NCI-H2196 (cell line): ENCODE measurements around the gene IGLL5.
"Not testable (repeated sequence)": the region's sequence is repeated elsewhere in the genome, so short reads cannot be mapped to it uniquely, and the experiment has no call there.

ENCODE experiments used
- DNase-seq: peaks from one replicate; lab custom pipeline; 2025; ENCODE audit not compliant: unreplicated experiment; lab: John Stamatoyannopoulos, UW

The IGLL5 gene

DNA sequence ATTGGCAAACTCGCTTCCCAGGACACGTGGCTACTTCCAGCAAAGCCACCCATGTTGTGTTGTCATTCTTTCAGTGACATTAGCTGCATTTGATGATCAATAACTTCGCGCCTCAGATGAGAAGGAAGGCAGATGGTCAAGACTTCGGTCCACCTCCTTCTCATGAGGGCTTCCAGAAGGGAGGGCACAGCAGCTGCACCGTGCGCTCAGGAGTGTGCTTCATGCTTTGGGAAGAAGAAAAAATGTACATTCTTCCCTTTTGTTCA is 25.3 kb downstream of the IGLL5 start:
- DNase-seq: no peak

DNA sequence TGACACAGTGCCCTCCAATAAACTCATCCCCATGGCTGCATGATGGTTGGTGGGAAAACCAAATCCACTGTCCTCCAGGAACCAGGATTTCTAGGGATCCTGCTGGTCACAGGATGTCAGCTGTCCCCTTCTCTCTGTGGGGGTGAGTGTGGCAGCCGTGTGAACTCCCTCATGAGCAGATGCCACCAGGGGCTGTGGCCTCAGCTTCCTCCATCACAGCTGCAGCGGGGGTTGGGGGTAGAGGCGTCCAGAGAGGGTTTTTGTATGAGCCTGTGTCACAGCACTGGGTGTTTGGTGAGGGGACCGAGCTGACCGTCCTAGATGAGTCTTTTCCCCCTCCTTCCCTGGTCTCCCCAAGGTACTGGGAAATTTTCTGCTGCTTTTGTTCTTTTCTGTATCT is 26.4 kb downstream of the IGLL5 start:
- DNase-seq: no peak

DNA sequence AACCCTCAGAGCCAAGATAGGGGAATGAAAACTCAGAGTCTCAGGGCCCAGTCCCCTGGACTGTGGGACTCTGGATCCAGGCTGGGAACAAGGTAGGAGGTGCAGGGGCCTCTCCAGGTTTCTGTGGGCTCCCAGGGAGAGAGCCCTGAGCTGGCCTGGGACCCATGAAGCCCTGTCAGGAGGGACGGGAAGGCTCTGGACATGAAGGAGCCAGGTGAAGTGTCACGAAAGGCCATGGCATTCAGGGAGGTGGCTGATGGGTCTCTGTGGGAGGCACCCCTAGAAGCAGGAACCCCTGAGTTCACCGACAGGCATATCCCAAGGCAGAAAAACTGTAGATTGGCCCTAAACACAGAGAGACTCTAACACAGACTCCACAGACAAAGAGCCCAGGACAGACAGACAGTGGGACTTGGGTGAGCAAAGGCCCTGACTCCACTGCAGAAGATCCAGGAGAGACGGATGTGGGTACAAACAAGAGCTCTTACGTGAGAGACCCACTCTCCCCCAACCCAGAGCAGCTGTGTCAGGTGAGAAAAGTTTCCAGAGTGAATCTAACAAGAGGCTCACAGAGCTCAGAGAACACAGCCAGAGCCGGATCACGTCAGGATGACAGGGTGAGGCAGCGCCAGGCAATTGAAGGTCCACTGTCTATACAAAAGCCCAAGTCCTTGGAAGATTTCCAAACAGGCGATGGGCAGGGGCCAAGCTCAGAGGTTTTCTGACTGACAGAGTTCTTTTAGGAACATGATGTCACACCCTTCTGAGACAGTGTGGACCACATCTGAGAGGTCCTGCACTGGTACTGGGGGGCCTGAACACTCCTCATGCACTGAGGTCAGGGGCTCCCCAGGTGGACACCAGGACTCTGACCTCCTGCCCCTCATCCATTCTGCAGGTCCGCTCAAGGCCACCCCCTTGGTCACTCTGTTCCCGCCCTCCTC is 27.4 kb downstream of the IGLL5 start:
- no peak for DNase-seq

DNA sequence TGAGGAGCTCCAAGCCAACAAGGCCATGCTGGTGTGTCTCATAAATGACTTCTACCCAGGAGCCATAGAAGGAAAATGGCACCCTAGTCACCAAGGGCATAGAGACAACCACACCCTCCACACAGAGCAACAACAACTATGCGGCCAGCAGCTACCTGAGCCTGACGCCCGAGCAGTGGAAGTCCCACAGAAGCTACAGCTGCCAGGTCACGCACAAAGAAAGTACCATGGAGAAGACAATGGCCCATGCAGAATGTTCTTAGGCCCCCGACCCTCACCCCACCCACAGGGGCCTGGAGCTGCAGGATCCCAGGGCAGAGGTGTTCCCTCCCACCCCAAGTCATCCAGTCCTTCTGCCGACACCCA is 28.0 kb downstream of the IGLL5 start:
- no peak for DNase-seq

DNA sequence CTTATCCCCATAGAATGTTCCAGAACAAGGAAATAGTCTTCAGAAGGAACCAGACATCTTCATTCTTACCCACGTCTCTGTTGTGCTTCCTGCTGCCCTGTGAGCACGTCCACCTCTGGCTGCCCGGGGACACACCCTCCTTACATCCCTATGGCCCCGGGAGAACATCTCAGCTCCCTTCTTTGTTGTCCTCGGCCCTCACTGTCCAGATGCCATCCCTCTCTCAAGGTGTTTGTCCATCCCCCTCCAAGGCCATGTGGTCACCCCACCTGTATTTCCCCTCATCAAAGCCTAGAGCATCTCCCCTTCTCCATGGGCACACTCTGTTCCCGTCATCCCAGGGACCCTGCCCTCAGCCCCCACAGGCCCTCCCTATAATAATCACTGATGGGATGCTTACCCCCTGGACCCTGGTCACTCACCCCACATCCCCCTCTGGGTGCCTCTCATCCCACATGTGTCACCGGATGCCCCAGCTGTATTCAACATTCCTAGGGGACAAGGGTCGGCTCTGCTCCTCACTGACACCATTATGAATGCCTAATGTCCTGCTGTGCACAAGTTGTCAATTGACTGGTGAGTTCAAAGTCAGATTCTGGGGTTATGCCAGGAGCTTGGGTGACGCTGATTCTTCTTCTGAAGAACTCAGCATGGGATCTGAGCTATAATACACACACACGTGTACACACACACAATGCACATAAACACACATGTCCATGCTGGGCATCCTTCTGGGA is 28.8 kb downstream of the IGLL5 start:
- DNase-seq: no peak

DNA sequence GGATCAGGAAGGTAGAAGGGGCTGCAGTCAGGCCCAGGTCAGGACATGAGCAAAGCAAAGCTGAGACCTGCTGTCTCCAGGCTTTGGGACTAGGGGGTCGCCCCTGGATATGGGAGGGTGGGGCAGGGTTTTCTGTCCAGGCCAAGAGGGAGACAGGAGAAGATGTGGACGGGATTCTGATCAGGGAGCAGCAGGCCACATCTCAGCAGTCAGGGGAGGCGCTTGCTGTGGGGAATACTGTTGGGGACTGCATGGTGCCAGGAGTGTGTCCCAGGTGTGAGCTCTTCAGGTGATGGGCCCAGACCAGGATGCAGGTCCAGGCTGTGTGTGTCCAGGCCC is 29.3 kb downstream of the IGLL5 start:
- no peak for DNase-seq

DNA sequence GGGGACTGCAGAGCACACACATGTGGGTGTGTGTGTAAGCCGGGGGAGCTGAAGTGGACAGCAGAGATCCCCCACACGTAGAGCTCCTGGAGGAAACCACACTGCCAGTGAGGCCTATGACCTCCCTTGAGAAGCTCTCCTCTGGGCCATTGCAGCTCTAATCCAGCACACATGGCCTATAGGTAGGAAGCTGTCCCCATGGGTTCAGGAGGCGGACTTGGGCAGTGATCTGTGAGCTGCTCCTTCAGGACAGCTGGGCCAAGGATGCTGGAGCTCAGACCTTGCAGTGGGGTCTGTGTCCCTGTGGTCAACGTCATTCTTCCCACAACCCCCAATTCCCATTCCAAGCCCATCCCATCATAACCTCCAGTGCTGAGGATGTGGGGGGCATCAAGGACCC is 29.8 kb downstream of the IGLL5 start:
- DNase-seq: no peak

DNA sequence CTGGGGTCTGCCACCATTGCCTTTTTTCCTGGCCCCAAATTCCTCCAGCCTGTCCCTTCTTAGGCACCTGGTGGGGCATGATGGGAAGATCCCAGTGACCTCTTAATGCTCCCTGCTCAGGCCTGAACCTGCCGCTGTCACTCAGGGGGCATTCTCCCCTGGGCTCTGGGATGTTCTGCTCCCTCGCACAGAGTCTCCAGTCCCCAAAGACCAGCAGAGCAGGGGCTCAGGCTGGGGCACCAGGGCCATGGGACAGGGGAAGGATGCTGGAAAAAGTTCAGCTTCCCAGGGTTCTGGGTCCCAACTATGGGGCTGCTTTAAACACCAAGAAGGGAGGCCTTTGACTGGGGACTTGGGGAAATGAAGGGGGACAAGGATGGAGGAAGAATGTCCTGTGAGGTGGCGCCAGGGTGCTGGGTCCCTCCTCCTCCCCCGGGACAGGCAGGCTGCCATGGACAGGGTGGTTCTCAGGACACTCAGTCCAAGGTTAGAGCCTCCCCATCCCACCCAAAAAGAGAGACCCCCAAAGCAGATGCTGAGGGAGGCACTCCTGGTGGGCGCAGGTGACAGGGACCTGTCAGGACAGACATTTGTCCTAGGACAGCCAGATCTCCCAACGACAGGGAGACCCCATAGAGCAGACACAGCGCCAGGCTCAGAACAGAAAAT is 30.8 kb downstream of the IGLL5 start:
- DNase-seq: no peak

DNA sequence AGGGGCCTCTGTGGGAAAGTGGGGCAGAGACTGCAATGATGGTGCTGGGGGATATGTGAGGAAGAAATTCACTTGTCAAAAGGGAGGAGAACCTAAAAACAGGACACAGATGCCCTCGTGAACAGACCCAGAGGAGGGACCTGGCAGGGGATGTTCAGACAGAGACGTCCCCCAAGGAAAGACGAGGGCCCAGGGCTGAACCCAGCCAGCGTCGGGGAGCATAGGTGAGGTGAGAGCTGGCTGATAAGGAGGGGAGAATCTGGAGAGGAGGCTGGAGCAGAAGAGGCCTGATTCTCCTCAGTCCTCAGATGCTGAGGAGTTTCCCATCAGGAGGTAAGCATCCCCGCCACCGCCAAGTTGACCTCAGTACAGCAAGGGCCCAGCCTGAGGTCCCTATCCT is 31.4 kb downstream of the IGLL5 start:
- no peak for DNase-seq

DNA sequence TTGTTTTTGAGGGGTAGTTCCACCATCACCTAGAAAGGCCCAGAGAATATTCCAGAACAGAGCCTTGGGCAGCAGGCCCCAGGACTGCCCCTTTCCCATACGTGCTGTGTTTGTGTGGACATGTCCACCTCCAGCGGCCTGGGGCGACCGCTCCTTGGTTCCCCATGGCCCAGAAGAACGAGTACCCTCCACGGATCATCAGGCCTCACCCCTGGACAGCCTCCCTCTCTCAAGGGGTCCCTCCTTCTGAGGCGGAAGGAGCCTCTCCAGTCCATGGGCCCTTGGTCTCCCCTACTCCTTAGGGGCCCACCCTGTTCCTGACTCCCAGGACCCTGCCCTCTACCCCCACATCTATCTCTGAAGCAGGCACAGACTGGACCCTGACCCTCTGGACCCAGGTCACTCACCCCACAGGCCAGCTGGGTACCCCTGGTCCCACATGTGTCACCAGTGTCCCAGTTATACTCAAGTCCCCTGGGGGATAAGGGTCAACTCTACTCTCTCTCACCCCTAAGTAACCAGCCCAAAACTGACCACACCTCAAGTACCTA is 32.6 kb downstream of the IGLL5 start:
- no peak for DNase-seq

DNA sequence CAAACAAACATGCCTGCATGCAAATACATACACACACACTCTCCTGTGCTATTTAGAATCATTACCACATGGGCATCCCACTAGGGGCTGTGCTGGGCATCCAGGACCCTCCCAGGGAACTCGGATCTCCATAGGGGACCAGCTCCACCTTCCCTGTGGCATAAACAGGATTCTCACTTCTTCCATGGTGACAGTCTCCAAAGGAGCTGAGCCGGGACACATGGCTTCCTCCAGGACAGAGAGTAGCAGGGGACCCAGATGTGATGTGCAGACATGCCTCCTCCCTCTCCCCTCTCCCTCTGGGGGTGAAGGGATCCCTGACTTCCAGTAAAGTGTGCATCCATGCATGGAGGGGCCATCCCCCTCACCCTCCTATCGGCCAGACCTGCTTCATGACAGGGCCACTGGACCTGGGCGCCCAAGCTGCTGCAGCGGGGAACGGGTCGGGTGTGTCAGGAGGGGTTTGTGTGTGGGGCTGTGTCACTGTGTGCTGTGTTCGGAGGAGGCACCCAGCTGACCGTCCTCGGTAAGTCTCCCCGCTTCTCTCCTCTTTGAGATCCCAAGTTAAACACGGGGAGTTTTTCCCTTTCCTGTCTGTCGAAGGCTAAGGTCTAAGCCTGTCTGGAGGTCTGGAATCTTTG is 33.4 kb downstream of the IGLL5 start:
- DNase-seq: no peak

DNA sequence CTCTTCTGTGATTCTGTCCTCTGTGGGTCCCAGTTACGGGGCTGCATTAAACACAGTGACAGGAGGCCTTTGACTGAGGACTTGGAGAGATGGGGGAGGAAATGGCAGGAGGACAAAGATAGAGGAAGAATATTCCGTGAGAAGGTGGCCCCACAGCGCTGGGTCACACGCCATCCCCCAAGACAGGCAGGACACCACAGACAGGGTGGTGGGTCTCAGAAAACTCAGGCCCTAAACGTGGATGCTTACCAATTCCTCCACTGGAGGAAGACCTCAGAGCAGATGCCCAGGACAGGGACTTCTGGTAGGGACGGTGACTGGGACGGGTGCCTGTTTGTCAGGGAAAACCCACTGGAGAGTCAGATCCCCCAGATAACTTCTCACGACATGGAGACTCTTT is 34.0 kb downstream of the IGLL5 start:
- no peak for DNase-seq

DNA sequence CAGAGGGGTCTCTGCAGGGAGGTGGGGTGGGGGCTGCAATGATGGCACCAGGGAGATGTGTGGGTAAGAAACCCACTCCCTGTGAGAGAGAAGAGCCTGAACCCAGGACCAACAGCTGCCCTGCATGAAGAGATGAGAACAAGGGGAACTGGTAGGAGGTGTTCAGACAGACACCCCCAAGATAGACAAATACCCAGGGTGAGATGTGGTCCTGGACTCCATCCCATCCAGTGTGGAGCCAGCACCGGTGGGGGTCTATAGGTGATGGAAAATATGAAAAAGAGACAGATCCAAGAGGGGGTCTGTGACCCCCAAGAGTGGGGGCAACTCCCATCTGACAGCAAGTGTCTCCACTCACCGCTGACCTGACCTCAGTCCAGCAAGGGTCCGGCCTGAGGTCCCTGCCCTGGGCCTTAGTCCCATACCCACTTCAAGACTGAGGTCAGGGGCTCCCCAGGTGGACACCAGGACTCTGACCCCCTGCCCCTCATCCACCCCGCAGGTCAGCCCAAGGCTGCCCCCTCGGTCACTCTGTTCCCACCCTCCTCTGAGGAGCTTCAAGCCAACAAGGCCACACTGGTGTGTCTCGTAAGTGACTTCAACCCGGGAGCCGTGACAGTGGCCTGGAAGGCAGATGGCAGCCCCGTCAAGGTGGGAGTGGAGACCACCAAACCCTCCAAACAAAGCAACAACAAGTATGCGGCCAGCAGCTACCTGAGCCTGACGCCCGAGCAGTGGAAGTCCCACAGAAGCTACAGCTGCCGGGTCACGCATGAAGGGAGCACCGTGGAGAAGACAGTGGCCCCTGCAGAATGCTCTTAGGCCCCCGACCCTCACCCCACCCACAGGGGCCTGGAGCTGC is 34.7 kb downstream of the IGLL5 start:
- DNase-seq: not testable (repeated sequence)

DNA sequence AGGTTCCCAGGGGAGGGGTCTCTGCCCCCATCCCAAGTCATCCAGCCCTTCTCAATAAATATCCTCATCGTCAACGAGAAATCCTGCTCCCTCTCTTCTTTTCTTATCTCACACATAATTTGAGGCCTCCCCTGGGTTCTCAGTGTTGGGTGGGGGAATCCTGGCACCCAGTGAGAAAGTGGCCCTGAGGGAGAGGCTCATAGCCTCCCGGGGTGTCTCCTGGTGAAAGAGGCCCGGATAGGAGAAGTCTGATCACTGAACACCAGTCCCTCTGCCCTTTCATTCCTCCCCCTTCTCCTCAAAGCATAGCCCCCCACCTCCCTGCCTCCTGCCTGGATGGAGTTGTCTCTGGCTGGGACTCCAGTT is 35.3 kb downstream of the IGLL5 start:
- no peak for DNase-seq

DNA sequence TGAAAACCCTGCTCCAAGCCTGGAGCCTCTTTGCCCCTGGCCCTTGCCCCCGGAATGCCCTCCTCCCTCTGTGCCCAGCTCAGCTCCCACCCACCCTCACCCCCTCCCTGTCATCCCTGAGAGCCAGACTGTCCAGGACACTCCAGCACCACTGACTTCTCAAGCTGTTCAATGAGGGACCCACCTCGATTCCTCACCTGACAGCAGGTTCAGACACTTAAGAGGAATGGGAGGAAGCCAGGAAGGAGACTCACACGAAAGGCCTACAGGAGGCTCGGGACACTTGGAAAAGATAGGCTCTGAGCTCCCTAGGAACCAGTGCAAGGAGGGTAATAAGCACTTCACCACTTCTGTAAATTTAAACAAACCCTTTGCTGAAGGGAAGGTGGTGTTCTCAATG is 35.8 kb downstream of the IGLL5 start:
- no peak for DNase-seq

DNA sequence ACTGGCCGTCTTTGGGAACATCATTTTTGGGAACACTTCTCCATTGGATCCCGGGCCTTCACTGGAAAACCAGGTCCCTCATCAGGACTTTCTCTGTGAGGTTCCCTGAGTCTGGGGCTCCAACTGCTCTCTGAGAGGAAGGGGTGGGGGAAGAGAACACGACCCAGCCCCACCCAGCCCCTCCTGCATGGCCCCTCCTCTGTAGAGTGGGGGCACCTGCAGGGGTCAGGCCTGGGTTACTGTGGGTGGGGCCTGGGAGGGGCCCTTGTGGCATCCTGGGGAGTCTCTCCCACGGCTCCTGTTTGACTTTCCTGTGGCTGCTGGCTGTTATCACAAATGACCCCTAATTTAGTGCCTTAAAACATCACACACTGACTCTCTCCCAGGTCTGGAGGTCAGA is 36.3 kb downstream of the IGLL5 start:
- no peak for DNase-seq

DNA sequence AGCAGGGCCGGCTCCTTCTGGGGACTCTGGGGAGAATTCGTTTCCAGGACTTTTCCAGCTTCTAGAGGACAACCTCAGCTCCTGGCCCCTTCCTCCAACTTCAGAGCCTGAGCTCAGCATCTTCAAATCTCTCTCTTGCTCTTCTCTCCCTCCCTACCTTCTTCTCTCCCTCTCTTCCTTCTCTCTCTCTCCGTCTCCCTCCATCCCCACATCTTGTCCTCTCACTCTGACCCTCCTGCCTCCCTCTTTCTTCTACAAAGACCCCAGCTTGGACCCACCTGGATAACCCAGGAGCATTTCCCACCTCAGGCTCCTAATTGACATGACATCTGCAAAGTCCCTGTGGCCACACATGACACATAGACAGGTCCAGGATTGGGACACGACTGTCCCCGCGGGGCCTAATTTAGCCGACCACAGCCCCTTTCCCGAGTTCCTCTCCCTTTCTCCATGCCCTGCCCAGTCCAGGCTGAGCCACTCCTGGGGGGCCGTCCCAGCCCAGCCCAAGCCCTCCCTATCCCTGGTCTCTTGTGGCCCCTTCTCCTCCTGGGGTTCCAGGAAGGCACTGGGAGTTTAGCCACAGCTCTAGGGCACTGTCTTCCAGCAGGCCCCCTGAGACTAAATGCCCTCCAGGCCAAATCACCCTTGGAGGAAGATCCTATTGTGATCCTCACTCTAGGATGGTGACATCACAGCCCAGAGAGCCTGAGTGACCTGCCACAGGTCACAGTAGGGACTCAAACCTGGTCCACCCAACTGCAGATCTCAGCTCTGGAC is 36.9 kb downstream of the IGLL5 start:
- no peak for DNase-seq

DNA sequence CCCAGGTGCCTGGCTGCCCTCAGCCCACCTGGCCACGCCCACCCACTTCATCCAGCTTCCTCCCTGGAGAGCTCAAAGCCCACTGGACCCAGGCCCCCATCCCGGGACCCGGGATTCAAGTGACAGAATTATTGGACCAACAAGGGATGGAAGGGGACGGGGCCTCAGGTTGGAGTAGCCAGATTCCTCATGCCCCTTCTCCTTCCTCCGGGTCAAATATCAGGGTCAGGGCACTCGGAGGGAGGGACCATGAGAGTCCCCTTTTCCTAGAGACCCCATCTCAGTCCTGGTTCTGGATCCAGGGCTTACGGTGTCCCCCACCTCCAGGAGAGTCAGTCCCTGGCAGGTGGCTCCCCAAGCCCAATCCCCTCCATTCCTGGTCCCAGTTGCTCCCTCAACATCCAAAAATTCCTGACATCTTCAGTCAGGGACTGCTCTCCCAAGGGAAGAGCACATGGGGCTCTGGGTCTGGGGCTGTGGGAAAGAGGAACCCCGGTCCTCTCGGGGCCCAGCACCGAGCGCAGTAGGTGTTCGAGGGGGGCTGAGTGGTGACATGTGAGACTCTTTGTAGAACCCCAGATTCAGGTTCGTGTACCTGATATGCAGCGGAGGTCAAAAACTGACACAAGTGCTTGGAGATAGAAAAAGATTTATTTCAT is 37.7 kb downstream of the IGLL5 start:
- no peak for DNase-seq

DNA sequence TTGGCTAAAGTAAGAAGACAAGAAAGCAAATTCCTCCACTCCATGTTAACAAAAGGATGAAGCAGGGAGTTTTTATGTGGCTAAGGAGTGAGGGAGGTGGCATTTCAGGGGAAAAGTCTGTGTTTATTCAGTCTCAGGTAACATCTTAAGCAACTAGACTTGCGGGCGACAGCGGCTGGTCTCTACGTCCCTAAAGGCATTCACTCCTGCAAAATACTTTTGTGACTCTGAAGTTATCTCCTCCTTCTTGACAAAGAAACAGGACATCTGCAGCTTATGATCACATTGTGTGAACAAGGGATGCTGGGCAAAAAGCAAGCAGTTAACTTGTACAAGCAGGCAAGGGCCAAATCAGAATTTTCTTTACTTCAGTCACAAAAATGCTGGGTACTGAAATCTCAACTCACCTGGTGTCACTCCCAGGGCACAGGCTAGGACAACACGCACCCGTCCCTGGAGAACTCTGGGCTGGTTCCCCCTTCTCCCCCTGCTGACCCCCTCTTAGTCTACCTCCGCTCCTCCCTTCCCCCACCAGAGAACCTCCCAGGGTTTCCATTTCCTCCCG is 38.3 kb downstream of the IGLL5 start:
- no peak for DNase-seq
